Measurements from ENCODE around the gene SLC7A9. TPM values are rescaled to one million over a fixed set of nuclear protein-coding genes. Genes with fewer than 3 reads are reported as not detected.
"Not testable (repeated sequence)": the region's sequence is repeated elsewhere in the genome, so short reads cannot be mapped to it uniquely, and the experiment has no call there.

The SLC7A9 gene
- total RNA-seq, 2 experiments from 2014 or later, result 0.14 TPM; not detected in 1

DNA sequence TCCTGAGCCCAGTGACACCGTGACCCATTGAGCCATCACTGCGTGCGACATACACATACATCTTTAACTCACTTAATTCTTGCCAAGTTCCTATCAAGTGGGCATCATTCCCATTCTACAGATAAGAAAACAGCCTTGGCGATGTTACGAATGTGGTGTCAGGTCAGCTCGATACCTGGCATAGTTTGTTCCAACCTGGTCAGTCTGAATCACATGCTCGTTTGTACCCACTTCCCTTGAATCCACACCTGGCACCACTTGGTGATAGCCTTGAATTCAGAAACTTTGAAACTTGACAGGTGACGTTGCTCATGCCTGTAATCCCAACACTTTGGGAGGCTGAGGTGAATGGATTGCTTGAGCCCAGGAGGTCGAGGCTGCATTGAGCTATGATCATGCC is 59.1 kb downstream of the SLC7A9 start:
- POLR2A ChIA-PET, result no interaction called here
- CTCF ChIA-PET, result interaction anchor here (0.6 kb wide), 1 partner anchor 27 kb away, joined by 3 read pairs; no protein-coding TSS in a partner anchor
- ATAC-seq (no peak), DNase-seq (no peak)
- H3K27ac Mint-ChIP-seq, result no peak overlapping the region
- no peak overlapping the region for H3K4me3 Mint-ChIP-seq
- no peaks in the 10 kb centered on the region for H3K27me3 Mint-ChIP-seq
- no peaks in the 10 kb centered on the region for H3K9me3 Mint-ChIP-seq (ENCODE audit: low read depth)
- intact Hi-C loops (cut with DNase I, micrococcal nuclease), result no loop called here
- no peaks in the 10 kb centered on the region for H3K36me3 Mint-ChIP-seq (ENCODE audit: low read depth)
- H3K4me1 Mint-ChIP-seq, result peaks cover 22% of the 10 kb centered on the region

DNA sequence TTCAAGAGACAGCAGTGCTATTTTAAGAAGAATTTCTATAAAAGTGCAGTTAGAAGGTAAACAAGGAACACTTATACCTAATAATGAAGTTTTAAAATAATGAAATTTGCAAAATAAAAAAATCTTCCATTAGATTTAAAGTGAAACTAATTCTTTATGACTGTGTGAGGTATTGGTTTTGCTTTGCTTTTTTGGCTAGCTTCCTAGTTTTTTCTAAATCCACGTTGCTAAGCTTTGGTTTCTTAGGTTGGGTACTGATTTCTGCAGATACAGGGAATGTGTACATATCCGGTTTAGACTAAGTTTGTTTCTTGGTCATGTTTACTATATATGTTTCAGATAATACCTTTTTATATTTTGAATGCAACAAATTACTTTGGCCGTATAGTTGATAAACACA is 59.8 kb downstream of the SLC7A9 start:
- intact Hi-C loops (cut with DNase I, micrococcal nuclease), result no loop called here
- ChIA-PET CTCF (interaction anchor here (0.6 kb wide), 1 partner anchor 27 kb away, joined by 3 read pairs; no protein-coding TSS in a partner anchor), POLR2A (interaction anchor here (1.2 kb wide), 1 partner anchor 8 kb away, joined by 3 read pairs; no protein-coding TSS in a partner anchor)
- H3K4me1 Mint-ChIP-seq, result peaks cover 22% of the 10 kb centered on the region
- H3K27ac Mint-ChIP-seq, result no peak overlapping the region
- no peaks in the 10 kb centered on the region for H3K36me3 Mint-ChIP-seq (ENCODE audit: low read depth)
- no peaks in the 10 kb centered on the region for H3K27me3 Mint-ChIP-seq
- H3K9me3 Mint-ChIP-seq (ENCODE audit: low read depth), result no peaks in the 10 kb centered on the region
- ATAC-seq (peak; percentile 39), DNase-seq (no peak)
- H3K4me3 Mint-ChIP-seq, result no peak overlapping the region

DNA sequence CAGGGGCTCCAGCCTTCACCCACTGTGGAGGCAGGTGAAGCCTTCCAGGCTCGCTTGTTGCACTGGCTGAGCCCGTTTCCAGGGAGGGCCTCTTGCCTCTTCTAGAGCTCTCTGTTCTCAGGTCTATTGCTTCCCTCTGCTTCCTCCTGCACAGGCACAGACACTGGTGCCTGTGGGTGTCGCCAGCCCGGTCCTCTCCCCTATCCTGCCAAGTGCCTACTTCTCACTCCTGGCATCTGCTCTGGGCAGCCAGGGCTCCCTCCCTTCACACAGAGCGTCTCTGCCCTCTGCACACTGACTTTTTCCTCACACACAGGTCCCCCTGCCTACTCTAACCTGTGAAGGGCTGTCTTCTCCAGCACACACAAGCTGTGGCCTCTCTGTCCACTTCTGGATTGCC is 60.3 kb downstream of the SLC7A9 start:
- ChIA-PET POLR2A (interaction anchor here (1.2 kb wide), 1 partner anchor 9 kb away, joined by 3 read pairs; no protein-coding TSS in a partner anchor), CTCF (no interaction called here)
- DNase-seq, result no peak
- Mint-ChIP-seq H3K27ac (no peak overlapping the region), H3K4me1 (peaks cover 21% of the 10 kb centered on the region), H3K36me3 (ENCODE audit: low read depth) (no peaks in the 10 kb centered on the region), H3K9me3 (ENCODE audit: low read depth) (no peaks in the 10 kb centered on the region), H3K27me3 (no peaks in the 10 kb centered on the region), H3K4me3 (no peak overlapping the region)
- peak; percentile 33 for ATAC-seq
- intact Hi-C loops (cut with DNase I, micrococcal nuclease), result no loop called here

DNA sequence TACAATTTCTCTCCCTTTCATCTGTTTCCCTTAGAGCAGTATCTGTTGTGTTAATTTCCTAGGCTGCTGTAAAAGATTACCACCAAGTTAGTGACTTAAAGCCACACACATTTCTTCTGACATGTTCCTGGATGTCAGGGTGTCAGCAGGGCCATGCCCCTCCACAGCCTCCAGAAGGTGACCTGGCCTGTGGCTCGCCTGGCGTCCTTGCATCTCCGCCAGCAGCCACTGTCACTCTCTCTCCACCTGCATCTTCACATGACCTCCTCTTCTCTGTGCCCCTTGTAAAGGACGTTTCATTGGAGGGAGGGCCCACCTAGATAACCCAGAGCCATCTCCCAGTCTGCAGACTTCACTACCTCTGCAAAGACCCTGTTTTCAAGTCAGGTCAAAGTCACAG is 61.3 kb downstream of the SLC7A9 start:
- intact Hi-C loops (cut with DNase I, micrococcal nuclease), result no loop called here
- Mint-ChIP-seq H3K27me3 (no peaks in the 10 kb centered on the region), H3K4me3 (no peak overlapping the region), H3K9me3 (ENCODE audit: low read depth) (no peaks in the 10 kb centered on the region), H3K36me3 (ENCODE audit: low read depth) (no peaks in the 10 kb centered on the region), H3K27ac (no peak overlapping the region), H3K4me1 (peaks cover 14% of the 10 kb centered on the region)
- DNase-seq (no peak), ATAC-seq (no peak)
- ChIA-PET POLR2A (no interaction called here), CTCF (no interaction called here)

DNA sequence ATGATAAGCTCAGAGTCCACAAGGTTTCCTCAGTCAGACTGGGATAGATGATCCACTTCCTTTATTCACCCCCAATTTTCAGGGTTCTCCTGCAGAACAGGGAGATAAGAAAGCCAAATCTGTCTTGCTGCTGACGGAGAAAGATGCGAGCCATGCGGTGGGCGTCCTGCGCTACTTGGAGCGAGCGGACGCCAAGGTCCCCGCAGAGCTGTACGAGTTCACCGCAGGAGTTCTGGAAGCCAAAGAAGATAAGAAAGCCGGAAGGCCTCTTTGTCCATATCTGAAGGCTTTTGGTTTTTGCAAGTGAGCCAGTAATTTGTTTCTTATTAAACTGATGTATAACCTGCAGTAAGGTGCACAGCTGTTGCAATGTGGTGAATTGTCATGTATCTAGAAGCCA is 66.7 kb downstream of the SLC7A9 start:
- ChIA-PET POLR2A (no interaction called here), CTCF (no interaction called here)
- no peaks in the 10 kb centered on the region for H3K9me3 Mint-ChIP-seq (ENCODE audit: low read depth)

DNA sequence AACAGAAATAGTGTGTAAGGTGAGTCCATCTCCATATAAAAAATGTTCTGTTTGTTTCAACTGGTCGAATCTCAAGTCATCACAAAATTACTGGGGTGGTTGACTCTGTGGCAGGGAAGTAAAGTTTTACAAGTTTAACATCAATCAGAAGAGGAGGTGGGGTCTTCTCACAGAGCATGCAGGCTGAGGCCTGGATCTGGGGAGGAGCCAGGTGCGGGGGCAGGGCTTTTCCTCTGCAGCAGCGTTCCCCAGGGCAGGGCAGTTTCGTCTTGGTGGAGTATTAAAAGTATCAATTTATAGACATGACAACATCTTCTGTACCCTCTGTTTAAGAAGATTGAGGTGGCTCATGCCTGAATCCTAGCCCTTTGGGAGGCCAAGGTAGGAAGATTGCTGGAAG is 68.8 kb downstream of the SLC7A9 start:
- intact Hi-C loops (cut with DNase I, micrococcal nuclease), result no loop called here
- CTCF ChIA-PET, result no interaction called here
- ATAC-seq (no peak), DNase-seq (no peak)
- H3K27me3 Mint-ChIP-seq, result no peaks in the 10 kb centered on the region
- peaks cover 20% of the 10 kb centered on the region for H3K4me1 Mint-ChIP-seq
- H3K9me3 Mint-ChIP-seq (ENCODE audit: low read depth), result no peaks in the 10 kb centered on the region
- no peak overlapping the region for H3K4me3 Mint-ChIP-seq
- POLR2A ChIA-PET, result no interaction called here
- H3K27ac Mint-ChIP-seq, result no peak overlapping the region
- H3K36me3 Mint-ChIP-seq (ENCODE audit: low read depth), result no peaks in the 10 kb centered on the region

More for the DNA sequence above, 66.7 kb downstream of the SLC7A9 start:
- ATAC-seq, result no peak
- Mint-ChIP-seq H3K36me3 (ENCODE audit: low read depth) (no peaks in the 10 kb centered on the region), H3K27me3 (no peaks in the 10 kb centered on the region), H3K4me3 (no peak overlapping the region), H3K4me1 (peaks cover 13% of the 10 kb centered on the region), H3K27ac (no peak overlapping the region)
- intact Hi-C loops (cut with DNase I, micrococcal nuclease), result no loop called here
- DNase-seq, result no peak

DNA sequence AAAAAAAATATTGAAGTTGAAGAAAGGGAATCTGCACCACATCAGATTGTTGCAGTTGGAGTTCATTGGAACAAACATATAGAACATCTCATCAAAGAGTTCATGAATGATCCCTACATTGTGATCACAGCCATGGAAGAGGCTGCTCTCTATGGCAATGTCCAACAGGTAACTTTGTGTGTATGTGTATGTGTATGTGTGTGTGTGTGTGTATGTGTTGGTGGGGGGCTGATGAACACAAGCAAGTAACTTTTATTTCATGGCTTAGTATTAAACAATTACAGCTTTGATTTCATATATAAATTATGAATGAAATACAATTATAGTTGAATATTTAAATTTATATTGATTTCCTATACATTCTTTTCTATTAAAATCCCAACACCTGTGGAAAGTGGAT is 69.4 kb downstream of the SLC7A9 start:
- intact Hi-C loops (cut with DNase I, micrococcal nuclease), result no loop called here
- Mint-ChIP-seq H3K27ac (no peak overlapping the region), H3K4me1 (peaks cover 25% of the 10 kb centered on the region), H3K9me3 (ENCODE audit: low read depth) (no peaks in the 10 kb centered on the region), H3K4me3 (no peak overlapping the region), H3K27me3 (no peaks in the 10 kb centered on the region), H3K36me3 (ENCODE audit: low read depth) (no peaks in the 10 kb centered on the region)
- CTCF ChIA-PET, result no interaction called here
- POLR2A ChIA-PET, result no interaction called here
- DNase-seq (no peak), ATAC-seq (no peak)

DNA sequence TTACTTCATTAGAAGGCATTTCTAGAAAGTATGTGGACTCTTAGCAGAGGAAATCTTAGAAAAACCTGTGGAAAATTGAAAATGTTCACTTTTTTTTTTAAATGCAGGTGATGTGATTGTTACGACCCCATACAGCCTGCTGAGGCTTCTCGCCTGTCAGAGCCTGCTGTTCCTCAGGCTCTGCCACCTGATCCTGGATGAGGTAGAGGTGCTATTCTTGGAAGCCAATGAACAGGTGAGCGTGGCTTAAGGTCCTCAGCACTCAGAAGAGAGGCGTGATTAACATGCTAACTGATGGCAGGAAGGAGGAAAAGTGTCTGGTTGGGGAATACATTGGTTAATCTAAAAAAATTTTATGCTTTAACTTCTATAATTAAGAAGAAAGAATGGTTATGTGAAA is 71.4 kb downstream of the SLC7A9 start:
- intact Hi-C loops (cut with DNase I, micrococcal nuclease), result no loop called here
- H3K4me3 Mint-ChIP-seq, result no peak overlapping the region
- ChIA-PET CTCF (no interaction called here), POLR2A (no interaction called here)
- ATAC-seq (no peak), DNase-seq (no peak)
- H3K9me3 Mint-ChIP-seq (ENCODE audit: low read depth), result no peaks in the 10 kb centered on the region
- no peaks in the 10 kb centered on the region for H3K36me3 Mint-ChIP-seq (ENCODE audit: low read depth)
- H3K27me3 Mint-ChIP-seq, result no peaks in the 10 kb centered on the region
- H3K27ac Mint-ChIP-seq, result no peak overlapping the region
- peaks cover 41% of the 10 kb centered on the region for H3K4me1 Mint-ChIP-seq

DNA sequence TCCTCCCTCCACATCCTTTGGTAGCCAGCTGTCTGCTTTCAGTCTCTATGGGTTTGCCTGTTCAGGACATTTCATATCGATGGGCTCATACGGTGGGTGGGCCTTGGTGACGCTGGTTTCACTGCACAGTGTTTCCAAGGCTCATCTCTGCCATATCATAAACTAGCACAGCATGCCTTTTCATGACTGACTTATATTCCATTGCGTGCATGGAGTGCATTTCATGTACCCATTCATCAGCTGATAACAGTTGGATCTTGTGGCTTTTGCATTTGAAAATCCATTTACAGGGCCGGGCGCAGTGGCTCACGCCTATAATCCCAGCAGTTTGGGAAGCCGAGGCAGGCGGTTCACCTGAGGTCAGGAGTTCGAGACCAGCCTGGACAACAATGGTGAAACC is 80.1 kb downstream of the SLC7A9 start:
- CTCF ChIA-PET, result interaction anchor here (0.9 kb wide), 2 partner anchors 22 to 113 kb away, joined by 3 read pairs; no protein-coding TSS in a partner anchor
- DNase-seq, result no peak
- no peak for ATAC-seq
- Mint-ChIP-seq H3K27me3 (no peaks in the 10 kb centered on the region), H3K27ac (no peak overlapping the region), H3K9me3 (ENCODE audit: low read depth) (peaks cover 14% of the 10 kb centered on the region), H3K4me1 (peaks cover 23% of the 10 kb centered on the region), H3K4me3 (no peak overlapping the region), H3K36me3 (ENCODE audit: low read depth) (no peaks in the 10 kb centered on the region)
- intact Hi-C loops (cut with DNase I, micrococcal nuclease), result no loop called here
- POLR2A ChIA-PET, result no interaction called here

DNA sequence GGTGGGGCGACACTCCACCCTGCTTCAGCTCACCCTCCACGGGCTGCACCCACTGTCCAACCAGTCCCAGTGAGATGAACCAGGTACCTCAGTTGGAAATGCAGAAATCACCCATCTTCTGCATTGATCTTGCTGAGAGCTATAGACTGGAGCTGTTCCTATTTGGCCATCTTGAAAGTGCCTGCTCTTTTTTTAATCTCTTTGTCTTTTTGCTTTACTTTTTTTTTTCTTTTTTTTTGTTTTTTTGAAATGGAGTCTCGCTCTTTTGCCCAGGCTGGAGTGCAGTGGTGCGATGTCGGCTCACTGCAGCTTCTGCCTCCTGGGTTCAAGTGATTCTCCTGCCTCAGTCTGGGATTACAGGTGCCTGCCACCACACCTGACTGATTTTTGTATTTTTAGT is 81.7 kb downstream of the SLC7A9 start:
- CTCF ChIA-PET, H3K27me3 Mint-ChIP-seq: not testable (repeated sequence)
- H3K4me1 Mint-ChIP-seq, result peaks cover 14% of the 10 kb centered on the region

DNA sequence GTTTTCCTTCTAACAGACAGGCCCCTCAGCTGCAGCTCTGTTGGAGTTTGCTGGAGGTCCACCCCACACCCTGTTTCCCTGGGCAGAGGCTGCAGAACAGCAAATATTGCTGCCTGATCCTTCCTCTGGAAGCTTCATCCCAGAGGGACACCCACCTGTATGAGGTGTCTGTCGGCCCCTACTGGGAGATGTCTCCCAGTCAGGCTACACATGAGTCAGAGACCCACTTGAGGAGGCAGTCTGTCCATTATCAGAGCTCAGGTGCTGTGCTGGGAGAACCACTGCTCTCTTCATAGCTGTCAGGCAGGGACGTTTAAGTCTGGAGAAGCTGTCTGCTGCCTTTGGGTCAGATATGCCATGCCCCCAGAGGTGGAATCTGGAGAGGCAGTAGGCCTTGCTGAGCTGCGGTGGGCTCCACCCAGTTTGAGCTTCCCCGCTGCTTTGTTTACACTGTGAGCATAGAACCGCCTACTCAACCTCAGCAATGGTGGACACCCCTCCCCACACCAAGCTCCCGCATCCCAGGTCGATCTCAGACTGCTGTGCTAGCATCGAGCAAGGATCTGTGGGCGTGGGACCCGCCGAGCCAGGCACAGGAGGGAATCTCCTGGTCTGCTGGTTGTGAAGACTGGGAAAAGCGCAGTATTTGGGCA is 82.3 kb downstream of the SLC7A9 start:
- H3K36me3 Mint-ChIP-seq (ENCODE audit: low read depth); intact Hi-C loops (cut with DNase I, micrococcal nuclease); H3K27ac Mint-ChIP-seq; DNase-seq; H3K27me3 Mint-ChIP-seq; ATAC-seq; H3K4me3 Mint-ChIP-seq: not testable (repeated sequence)
- ChIA-PET POLR2A (interaction anchor here (0.6 kb wide), 1 partner anchor 90 kb away, joined by 5 read pairs; no protein-coding TSS in a partner anchor), CTCF (interaction anchor here (0.6 to 0.8 kb wide), 2 partner anchors 49 to 474 kb away, joined by 3 read pairs; no protein-coding TSS in a partner anchor)
- peaks cover 21% of the 10 kb centered on the region for H3K9me3 Mint-ChIP-seq (ENCODE audit: low read depth)
- H3K4me1 Mint-ChIP-seq, result peaks cover 12% of the 10 kb centered on the region

More for the DNA sequence above, 81.7 kb downstream of the SLC7A9 start:
- peaks cover 18% of the 10 kb centered on the region for H3K9me3 Mint-ChIP-seq (ENCODE audit: low read depth)
- DNase-seq; H3K4me3 Mint-ChIP-seq; H3K27ac Mint-ChIP-seq; intact Hi-C loops (cut with DNase I, micrococcal nuclease); H3K36me3 Mint-ChIP-seq (ENCODE audit: low read depth); ATAC-seq: not testable (repeated sequence)
- POLR2A ChIA-PET, result interaction anchor here (0.6 kb wide), 1 partner anchor 89 kb away, joined by 5 read pairs; no protein-coding TSS in a partner anchor

DNA sequence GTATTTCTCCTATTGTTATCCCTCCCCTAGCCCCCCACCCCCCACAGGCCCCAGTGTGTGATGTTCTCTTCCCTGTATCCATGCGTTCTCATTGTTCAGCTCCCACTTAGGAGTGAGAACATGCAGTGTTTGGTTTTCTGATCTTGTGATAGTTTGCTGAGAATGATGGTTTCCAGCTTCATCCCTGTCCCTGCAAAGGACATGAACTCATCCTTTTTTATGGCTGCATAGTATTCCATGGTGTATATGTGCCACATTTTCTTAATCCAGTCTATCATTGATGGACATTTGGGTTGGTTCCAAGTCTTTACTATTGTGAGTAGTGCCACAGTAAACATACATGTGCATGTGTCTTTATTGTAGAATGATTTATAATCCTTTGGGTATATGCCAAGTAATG is 87.5 kb downstream of the SLC7A9 start:
- H3K27me3 Mint-ChIP-seq; H3K4me1 Mint-ChIP-seq; CTCF ChIA-PET; H3K4me3 Mint-ChIP-seq; intact Hi-C loops (cut with DNase I, micrococcal nuclease); POLR2A ChIA-PET; H3K27ac Mint-ChIP-seq; H3K36me3 Mint-ChIP-seq (ENCODE audit: low read depth); DNase-seq; ATAC-seq: not testable (repeated sequence)
- H3K9me3 Mint-ChIP-seq (ENCODE audit: low read depth), result peaks cover 27% of the 10 kb centered on the region

Measured in activated CD4-positive, alpha-beta T cell treated with anti-CD3 and anti-CD28 coated beads for 36 hours (primary cell).